B cell (primary cell): ENCODE results near the gene NUPR1. TPM values are rescaled to one million over a fixed set of nuclear protein-coding genes. Genes with fewer than 3 reads are reported as not detected.

Experiments used
- ATAC-seq: fragments of 200-7000 bp; cut with Tn5 transposase; one replicate; pipeline ENCODE4 v1.10.0; 2021; ENCODE audit warnings: low read depth, mild to moderate bottlenecking, moderate number of reproducible peaks, moderate library complexity
- CTCF ChIA-PET: fragments of 350-600 bp; sonication (Branson Sonifier 250); formaldehyde crosslinking; loops from one replicate; lab custom pipeline; 2021; ENCODE audit warnings: antibody characterized with exemption, inconsistent platforms; lab: Charles Lee
- POLR2A ChIA-PET: fragments of 350-600 bp; sonication (Branson Sonifier 250); formaldehyde crosslinking; loops from one replicate; lab custom pipeline; 2021; ENCODE audit warnings: antibody characterized with exemption; lab: Charles Lee
- DNase-seq: peaks from one replicate; pipeline ENCODE4 v3.0.0; 2013
- H2AFZ ChIP-seq: 2 replicates; pipeline ENCODE4 v1.6.1; 2012; ENCODE audit warnings: mild to moderate bottlenecking, low read depth, low read length; ENCODE audit not compliant: insufficient read depth, poor library complexity, severe bottlenecking
- H3K27ac ChIP-seq, 2 donors: 1 replicate in 1 of 2; 2 replicates in 1 of 2; pipeline ENCODE4 v1.5.1; 2012 to 2013; ENCODE audit warnings: low read length in 2 of 2, mild to moderate bottlenecking in 2 of 2, moderate library complexity in 1 of 2
- H3K27me3 ChIP-seq, 4 experiments: fragments of 200-600 bp in 1 of 4; sonication (generic) in 1 of 4; replicated peaks in 1 of 4; 1 replicate in 2 of 4; 2 replicates in 2 of 4; pipeline versions ENCODE4 v1.6.1 to v1.7.0; 2013 to 2016; ENCODE audit warnings: low read length in 3 of 4, mild to moderate bottlenecking in 2 of 4, mixed read lengths in 1 of 4, moderate library complexity in 1 of 4; ENCODE audit not compliant: insufficient read depth in 4 of 4, control insufficient read depth in 3 of 4; ENCODE audit errors: control extremely low read depth in 1 of 4
- H3K36me3 ChIP-seq, 2 experiments: replicated peaks in 1 of 2; 1 replicate in 1 of 2; 2 replicates in 1 of 2; pipeline versions ENCODE4 v1.6.1 to v1.7.1; 2013; ENCODE audit warnings: low read length in 1 of 2; ENCODE audit not compliant: insufficient read depth in 2 of 2, control insufficient read depth in 1 of 2; ENCODE audit errors: control extremely low read depth in 1 of 2, extremely low read depth in 1 of 2
- H3K4me1 ChIP-seq, 2 donors: fragments of 200-600 bp in 1 of 2; sonication (generic) in 1 of 2; 1 replicate in 1 of 2; 2 replicates in 1 of 2; pipeline versions ENCODE4 v1.5.1 to v1.6.1; 2013 to 2017; ENCODE audit warnings: low read length in 2 of 2; ENCODE audit not compliant: control insufficient read depth in 2 of 2, insufficient read depth in 2 of 2
- H3K4me2 ChIP-seq: replicated peaks from 2 replicates; pipeline ENCODE3; 2012; ENCODE audit warnings: mild to moderate bottlenecking, low read depth, low read length; ENCODE audit not compliant: poor library complexity, severe bottlenecking
- H3K4me3 ChIP-seq, 5 experiments: fragments of 200-600 bp in 1 of 5; sonication (generic) in 1 of 5; 1 replicate in 3 of 5; 2 replicates in 2 of 5; pipeline versions ENCODE4 v1.5.1 to v1.7.0; 2011 to 2016; ENCODE audit warnings: low read length in 4 of 5, mild to moderate bottlenecking in 4 of 5, low read depth in 2 of 5, control low read depth in 1 of 5, moderate library complexity in 1 of 5; ENCODE audit not compliant: insufficient read depth in 1 of 5; ENCODE audit errors: control extremely low read depth in 1 of 5, extremely low read depth in 1 of 5
- H3K79me2 ChIP-seq: fragments of 200-600 bp; sonication (generic); one replicate; pipeline ENCODE4 v1.6.0; 2016; ENCODE audit warnings: low read length; ENCODE audit not compliant: control insufficient read depth, insufficient read depth
- H3K9ac ChIP-seq: fragments of 200-600 bp; sonication (generic); 2 replicates; pipeline ENCODE4 v1.6.1; 2017; ENCODE audit warnings: mild to moderate bottlenecking, low read length, moderate library complexity
- H3K9me3 ChIP-seq, 3 donors: one replicate each; pipeline versions ENCODE4 v1.6.1 to v1.7.1; 2013; ENCODE audit warnings: low read length in 2 of 3; ENCODE audit not compliant: control insufficient read depth in 2 of 3, insufficient read depth in 1 of 3; ENCODE audit errors: control extremely low read depth in 1 of 3
- H4K20me1 ChIP-seq: 2 replicates; pipeline ENCODE4 v1.6.0; 2012; ENCODE audit warnings: mild to moderate bottlenecking, low read length; ENCODE audit not compliant: insufficient read depth, control insufficient read depth, poor library complexity, severe bottlenecking
- H3K27ac Mint-ChIP-seq: one replicate; pipeline ENCODE4 v1.8.0; 2021; ENCODE audit warnings: mixed read lengths
- H3K27me3 Mint-ChIP-seq: one replicate; pipeline ENCODE4 v1.8.0; 2021; ENCODE audit warnings: mixed read lengths
- H3K4me1 Mint-ChIP-seq: one replicate; pipeline ENCODE4 v1.8.0; 2021; ENCODE audit warnings: mixed read lengths
- H3K4me3 Mint-ChIP-seq: one replicate; pipeline ENCODE4 v1.8.0; 2021; ENCODE audit warnings: mixed read lengths
- H3K9me3 Mint-ChIP-seq: one replicate; pipeline ENCODE4 v1.8.0; 2022; ENCODE audit warnings: mixed read lengths; ENCODE audit not compliant: insufficient read depth
- EZH2 ChIP-seq: IDR thresholded peaks from 2 replicates; pipeline ENCODE4 v1.6.1; 2012; ENCODE audit warnings: borderline replicate concordance, low read depth, mild to moderate bottlenecking, moderate library complexity, low read length; ENCODE audit not compliant: insufficient read depth, poor library complexity, severe bottlenecking
- WGBS: methylation state at CpG from one replicate; pipeline ENCODE4 v1.1.5; 2013; ENCODE audit warnings: missing lambda C conversion rate; ENCODE audit not compliant: insufficient coverage; 5-methylcytosine and 5-hydroxymethylcytosine counted together
- intact Hi-C: fragments of 100-400 bp; cut with micrococcal nuclease; formaldehyde crosslinking; loops from one replicate; pipeline ENCODE4 v1.10.0; 2022
- polyA plus RNA-seq: library from polyadenylated mRNA; depleted of rRNA; stranded (reverse); fragments of >200 nt; gene quantifications from 2 replicates; pipeline ENCODE4 v1.2.3, GENCODE V29; 2012
- total RNA-seq, 2 donors: library from RNA; stranded (reverse); fragments of 120-200 nt in 1 of 2; gene quantifications; 1 replicate in 1 of 2; 2 replicates in 1 of 2; pipeline versions ENCODE4 v1.2.3 to v1.2.4, GENCODE V29; 2013 to 2022
- TF ChIP-seq, protein P1 (sequence below): fragments of 200-600 bp; IDR thresholded peaks from one replicate; pipeline ENCODE4 v1.8.0; 2022; ENCODE audit warnings: antibody characterized with exemption, mild to moderate bottlenecking

The NUPR1 gene
- total and polyA plus RNA-seq, 2 donors (not counting 1 experiment from before 2014, with no cell fraction given), result not detected

DNA sequence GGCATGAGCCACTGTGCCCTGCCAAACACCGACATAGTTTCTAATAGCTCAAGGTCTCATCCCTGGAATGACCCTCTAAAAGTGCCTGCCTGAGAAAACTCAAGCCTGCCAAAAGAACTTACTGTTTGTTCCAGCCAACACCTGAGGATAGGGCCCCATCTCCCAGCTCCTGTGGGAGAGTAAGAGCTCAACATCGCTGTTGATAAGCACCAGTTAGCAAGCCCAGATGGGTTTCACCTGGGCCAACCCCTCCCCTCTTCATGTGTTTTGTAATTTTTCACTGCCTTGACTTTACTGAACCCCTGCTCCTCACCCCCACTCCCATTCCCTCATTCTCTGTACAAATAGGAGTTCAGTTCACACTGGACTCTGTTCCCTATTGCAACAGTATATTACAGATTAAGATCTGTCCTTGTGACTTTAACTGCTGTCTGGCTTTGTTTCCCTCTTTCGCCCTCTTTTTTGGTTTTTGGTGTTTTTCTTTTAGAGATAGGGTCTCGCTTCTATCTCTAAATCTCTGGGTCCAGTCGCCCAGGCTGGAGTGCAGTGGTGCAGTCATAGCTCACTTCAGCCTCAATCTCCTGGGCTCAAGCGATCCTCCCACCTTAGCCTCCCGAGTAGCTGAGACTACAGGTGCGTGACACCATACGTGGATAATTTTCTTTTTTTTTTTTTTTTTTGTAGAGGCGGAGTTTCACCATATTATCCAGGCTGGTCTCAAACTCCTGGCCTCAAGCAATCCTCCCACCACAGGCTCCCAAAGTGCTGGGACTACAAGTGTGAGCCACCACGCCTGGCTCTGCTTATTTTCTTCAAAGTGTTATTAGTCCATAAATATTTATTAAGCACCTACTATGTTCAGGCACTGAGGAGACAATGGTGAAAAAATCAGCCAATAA, 12.3 kb downstream of the NUPR1 start:
- Histone ChIP-seq H3K4me1 (no peaks in the 10 kb centered on the region), H4K20me1 (no peaks in the 10 kb centered on the region), H3K79me2 (no peaks in the 10 kb centered on the region), H3K4me2 (no peak overlapping the region), H2AFZ (no peak overlapping the region), H3K9me3 (no peaks in the 10 kb centered on the region), H3K9ac (no peak overlapping the region), H3K4me3 (no peak overlapping the region), H3K27me3 (no peaks in the 10 kb centered on the region), H3K36me3 (no peaks in the 10 kb centered on the region), H3K27ac (no peak overlapping the region)
- Mint-ChIP-seq H3K4me1 (peaks cover 7% of the 10 kb centered on the region), H3K27ac (no peak overlapping the region), H3K9me3 (no peaks in the 10 kb centered on the region), H3K4me3 (no peak overlapping the region), H3K27me3 (peaks cover 7% of the 10 kb centered on the region)
- ChIA-PET CTCF (no interaction called here), POLR2A (no interaction called here)
- intact Hi-C loops, result no loop called here
- DNase-seq (no peak), ATAC-seq (no peak)
- no peak for TF ChIP-seq EZH2
- TF ChIP-seq, protein P1, sequence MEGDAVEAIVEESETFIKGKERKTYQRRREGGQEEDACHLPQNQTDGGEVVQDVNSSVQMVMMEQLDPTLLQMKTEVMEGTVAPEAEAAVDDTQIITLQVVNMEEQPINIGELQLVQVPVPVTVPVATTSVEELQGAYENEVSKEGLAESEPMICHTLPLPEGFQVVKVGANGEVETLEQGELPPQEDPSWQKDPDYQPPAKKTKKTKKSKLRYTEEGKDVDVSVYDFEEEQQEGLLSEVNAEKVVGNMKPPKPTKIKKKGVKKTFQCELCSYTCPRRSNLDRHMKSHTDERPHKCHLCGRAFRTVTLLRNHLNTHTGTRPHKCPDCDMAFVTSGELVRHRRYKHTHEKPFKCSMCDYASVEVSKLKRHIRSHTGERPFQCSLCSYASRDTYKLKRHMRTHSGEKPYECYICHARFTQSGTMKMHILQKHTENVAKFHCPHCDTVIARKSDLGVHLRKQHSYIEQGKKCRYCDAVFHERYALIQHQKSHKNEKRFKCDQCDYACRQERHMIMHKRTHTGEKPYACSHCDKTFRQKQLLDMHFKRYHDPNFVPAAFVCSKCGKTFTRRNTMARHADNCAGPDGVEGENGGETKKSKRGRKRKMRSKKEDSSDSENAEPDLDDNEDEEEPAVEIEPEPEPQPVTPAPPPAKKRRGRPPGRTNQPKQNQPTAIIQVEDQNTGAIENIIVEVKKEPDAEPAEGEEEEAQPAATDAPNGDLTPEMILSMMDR, result no peak
- WGBS, result 88% methylated on average over 5 of the region's 11 CpGs

DNA sequence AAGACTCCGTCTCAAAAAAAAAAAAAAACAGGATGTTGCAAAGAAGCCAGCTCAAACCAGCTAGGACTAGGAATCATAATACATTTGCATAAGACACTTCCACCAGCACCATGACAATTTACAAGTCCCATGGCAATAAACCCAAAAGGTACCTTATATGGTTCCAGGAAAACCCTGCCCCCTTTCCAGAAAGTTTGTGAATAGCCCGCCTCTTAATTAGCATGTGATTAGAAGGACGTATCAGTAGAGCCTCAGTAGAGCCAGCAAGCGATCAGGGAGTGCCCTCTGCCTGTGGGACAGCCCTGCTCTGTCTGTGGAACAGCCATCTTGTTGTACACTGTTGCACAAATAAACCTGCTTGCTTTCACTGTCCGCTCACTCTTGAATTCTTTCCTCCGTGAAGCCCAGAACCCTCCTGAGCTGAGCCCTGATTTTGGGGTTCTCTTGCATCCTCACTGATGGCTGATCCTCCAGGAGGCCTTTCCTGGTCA, 14.0 kb downstream of the NUPR1 start:
- no peaks in the 10 kb centered on the region for H4K20me1 ChIP-seq
- 85% methylated on average over 6 of the region's 6 CpGs for WGBS
- Mint-ChIP-seq H3K27ac (no peak overlapping the region), H3K4me1 (peaks cover 7% of the 10 kb centered on the region), H3K9me3 (no peaks in the 10 kb centered on the region), H3K27me3 (peaks cover 8% of the 10 kb centered on the region), H3K4me3 (no peak overlapping the region)
- H3K79me2 ChIP-seq, result no peaks in the 10 kb centered on the region
- intact Hi-C loops, result no loop called here
- ATAC-seq (no peak), DNase-seq (no peak)
- no peak overlapping the region for H3K9ac ChIP-seq
- H3K36me3 ChIP-seq, result no peaks in the 10 kb centered on the region
- CTCF ChIA-PET, result no interaction called here
- H2AFZ ChIP-seq, result no peak overlapping the region
- TF ChIP-seq, protein P1, result no peak
- no peak for TF ChIP-seq EZH2
- H3K27me3 ChIP-seq, result no peaks in the 10 kb centered on the region
- no peaks in the 10 kb centered on the region for H3K4me1 ChIP-seq
- H3K4me2 ChIP-seq, result no peak overlapping the region
- H3K4me3 ChIP-seq, result no peak overlapping the region
- no peaks in the 10 kb centered on the region for H3K9me3 ChIP-seq
- no peak overlapping the region for H3K27ac ChIP-seq
- POLR2A ChIA-PET, result interaction anchor here (0.6 kb wide), 1 partner anchor 33 kb away, joined by 3 read pairs; the partner anchor contains the start of gene CLN3
